GM18858 (cell line): Measurements from ENCODE around the gene TRIM24.
"Not testable (repeated sequence)": the region's sequence is repeated elsewhere in the genome, so short reads cannot be mapped to it uniquely, and the experiment has no call there.

ENCODE experiments used
- ATAC-seq: cut with Tn5 transposase; IDR thresholded peaks from one replicate; pipeline ENCODE4 v1.9.1; 2021; ENCODE audit not compliant: unreplicated experiment

The TRIM24 gene

DNA sequence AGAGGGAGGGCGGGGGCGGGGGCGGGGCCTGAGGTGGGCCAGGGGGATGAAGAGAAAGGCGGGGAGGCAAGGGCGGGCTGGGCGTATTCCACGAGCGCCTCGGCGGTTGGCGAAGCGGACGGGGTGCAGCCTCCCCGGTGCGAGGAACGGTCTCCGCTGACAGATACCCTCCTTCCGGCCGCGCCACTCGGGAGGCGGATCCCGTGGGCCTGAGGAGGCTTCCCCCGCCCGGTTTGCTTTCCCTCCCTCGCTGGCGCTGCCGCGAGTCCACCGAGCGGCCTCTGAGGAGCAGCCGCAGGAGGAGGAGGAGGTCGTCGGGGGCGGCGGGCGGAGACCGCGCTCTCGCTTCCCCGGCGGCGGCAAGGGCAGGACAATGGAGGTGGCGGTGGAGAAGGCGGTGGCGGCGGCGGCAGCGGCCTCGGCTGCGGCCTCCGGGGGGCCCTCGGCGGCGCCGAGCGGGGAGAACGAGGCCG lies at the start of gene TRIM24:
TSS of gene TRIM24 (plus strand) at position 84 of the 473 bp plus-strand sequence. CDS start at position 374, 290 bp downstream.
- peak; percentile 45 for ATAC-seq

DNA sequence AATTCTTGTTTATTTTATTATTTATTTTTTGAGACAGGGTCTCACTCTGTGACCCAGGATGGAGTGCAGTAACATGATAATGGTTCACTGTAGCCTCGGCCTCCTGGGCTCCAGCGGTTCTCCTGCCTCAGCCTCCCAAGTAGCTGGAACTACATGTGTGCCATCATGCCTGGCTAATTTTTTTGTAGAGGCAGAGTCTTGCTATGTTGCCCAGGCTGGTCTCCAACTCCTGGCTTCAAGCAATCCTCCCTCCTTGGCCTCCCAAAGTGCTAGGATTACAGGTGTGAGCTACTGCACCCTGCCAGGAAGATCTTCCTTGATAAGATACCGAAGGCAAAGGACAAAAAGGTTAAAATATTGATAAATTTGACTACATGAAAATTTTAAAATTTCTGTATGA lies 48.0 kb upstream of the TRIM24 start:
- ATAC-seq: not testable (repeated sequence)

DNA sequence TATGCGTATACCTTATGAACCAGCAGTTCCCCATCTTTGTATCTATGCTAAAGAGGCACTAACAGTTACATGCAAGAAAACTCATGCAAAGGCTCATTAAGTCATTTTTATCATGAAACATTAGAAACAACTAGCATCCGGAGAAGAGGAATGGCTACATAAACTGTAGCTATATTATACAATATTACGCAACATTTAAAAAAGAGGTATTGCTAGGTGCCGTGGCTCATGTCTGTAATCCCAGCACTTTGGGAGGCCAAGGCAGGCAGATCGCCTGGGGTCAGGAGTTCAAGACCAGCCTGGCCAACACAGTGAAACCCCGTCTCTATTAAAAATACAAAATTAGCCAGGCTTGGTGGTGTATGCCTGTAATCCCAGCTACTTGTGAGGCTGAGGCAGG lies 47.1 kb upstream of the TRIM24 start:
- not testable (repeated sequence) for ATAC-seq

DNA sequence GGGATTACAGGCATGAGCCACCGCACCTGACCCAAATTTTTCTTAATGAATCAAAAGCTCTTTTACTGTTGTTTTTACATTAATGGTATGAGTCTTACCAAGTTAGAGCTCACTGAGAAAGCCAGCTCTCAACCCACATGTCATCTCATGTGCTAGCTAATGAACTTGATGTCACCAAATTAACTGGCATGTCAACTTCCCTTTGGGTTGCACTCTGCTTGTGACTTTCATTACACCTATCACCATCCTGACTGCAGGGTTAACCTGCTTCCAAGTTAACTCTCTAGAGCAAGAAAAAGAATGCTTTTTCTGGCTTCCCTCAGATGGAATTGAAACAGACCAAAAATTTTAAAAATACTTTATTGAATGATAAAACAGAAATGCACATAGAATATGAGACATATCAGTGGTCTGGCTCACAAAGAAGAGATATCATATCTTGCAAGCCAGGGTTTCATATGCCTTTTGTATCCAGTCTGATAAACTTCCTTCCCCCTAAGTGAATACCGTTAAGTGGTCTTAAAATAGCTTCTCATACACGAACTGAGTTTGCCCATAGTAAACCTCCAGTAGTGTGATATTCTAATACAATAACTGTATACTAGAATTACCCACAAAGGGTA lies 42.9 kb upstream of the TRIM24 start:
- ATAC-seq: no peak

DNA sequence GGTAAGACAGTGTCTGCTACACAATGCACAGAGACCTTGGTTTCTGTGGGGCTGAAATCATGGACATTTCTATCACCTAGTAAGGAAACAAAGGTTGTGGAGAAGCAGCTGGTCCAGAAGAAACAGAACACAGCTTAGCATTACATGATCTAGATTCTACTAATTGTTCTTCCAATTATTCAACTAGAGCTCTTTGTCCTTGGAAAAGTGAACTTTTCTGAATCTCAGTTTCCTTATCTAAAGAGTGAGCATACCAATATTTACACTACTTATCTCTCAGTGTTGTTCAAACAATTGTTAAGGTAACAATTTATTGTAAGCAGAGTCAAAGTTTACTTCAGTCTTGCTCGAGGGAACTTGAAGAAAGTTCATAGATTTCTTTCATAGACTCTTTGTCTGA lies 42.3 kb upstream of the TRIM24 start:
- ATAC-seq: no peak

- ATAC-seq: not testable (repeated sequence)
These were observed 41.7 kb upstream of the TRIM24 start for GRCh38 chr7:138418403-138418802.

GRCh38 chr7:138425026-138425425 lies 35.0 kb upstream of the TRIM24 start:
- ATAC-seq: no peak

- no peak for ATAC-seq
These were observed 30.3 kb upstream of the TRIM24 start for GRCh38 chr7:138429577-138430250.

GRCh38 chr7:138431517-138431916 lies 28.5 kb upstream of the TRIM24 start:
- ATAC-seq: no peak

- ATAC-seq: no peak
These were observed 26.2 kb upstream of the TRIM24 start for GRCh38 chr7:138433583-138434443.

- no peak for ATAC-seq
These were observed 25.5 kb upstream of the TRIM24 start for GRCh38 chr7:138434597-138435019.

DNA sequence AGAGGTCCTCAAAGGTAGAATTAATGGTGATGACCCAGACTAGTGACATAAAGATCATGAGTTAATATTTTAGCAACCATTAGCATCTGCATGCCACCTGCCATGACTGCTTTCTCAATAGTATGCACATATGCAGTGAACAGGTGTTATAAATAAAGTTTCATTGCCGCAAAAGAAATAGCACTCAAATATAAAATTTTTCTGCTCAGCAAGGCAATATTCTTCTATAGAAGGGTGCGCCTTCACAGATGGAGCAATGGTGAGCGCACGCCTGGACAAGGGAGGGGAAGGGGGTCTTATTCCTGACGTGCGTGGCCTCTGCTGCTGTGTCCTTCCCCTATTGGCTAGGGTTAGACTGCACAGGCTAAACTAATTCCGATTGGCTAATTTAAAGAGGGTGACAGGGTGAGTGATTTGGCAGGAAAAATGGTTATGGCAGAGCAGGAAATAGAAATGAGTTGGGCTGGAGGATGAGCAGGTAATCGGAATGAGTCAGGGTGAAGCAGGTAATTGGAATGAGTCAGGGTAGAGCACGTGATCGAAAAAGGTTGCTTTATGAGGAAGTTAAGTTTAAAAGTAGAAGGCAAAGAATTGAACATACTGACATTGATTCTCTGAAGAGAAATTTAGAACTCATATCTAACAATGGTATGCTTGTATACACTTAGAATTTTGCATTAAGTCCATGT lies 24.7 kb upstream of the TRIM24 start:
- ATAC-seq: no peak

DNA sequence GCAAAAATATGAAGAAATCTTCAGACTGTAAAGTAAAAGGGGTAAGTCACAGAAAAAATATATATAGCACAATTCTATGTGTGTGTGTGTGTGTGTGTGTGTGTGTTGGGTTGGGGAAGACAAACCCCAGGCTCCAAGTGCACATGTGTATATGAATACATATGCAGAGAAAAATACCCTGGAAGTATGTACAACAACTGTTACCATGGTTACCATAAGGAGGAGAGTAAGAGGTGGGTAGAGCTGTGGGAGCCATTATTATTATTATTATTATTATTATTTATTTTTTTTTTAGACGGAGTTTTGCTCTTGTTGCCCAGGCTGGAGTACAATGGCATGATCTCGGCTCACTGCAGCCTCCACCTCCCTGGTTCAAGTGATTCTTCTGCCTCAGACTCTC lies 23.7 kb upstream of the TRIM24 start:
- no peak for ATAC-seq

- ATAC-seq: no peak
These were observed 19.6 kb upstream of the TRIM24 start for GRCh38 chr7:138440460-138440859.

GRCh38 chr7:138442822-138443221 lies 17.2 kb upstream of the TRIM24 start:
- no peak for ATAC-seq

DNA sequence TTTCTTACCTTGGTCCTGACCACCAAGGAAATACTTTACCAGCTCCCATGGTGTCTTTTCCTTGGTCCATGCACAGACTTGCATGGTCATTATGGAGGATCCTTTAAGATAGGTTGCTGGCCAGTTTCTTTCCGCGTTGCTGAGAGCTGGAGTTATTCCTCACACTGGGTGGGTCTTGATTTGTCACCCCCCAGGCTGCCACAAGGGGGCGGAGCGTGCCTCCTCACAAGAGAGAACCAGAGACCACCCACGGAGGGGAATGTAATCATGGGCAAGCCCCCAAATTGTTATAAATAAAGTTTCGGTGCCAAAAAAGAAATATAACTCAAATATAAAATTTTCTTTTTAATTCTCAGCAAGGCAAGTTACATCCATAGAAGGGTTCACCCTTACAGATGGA lies 10.5 kb upstream of the TRIM24 start:
- no peak for ATAC-seq

DNA sequence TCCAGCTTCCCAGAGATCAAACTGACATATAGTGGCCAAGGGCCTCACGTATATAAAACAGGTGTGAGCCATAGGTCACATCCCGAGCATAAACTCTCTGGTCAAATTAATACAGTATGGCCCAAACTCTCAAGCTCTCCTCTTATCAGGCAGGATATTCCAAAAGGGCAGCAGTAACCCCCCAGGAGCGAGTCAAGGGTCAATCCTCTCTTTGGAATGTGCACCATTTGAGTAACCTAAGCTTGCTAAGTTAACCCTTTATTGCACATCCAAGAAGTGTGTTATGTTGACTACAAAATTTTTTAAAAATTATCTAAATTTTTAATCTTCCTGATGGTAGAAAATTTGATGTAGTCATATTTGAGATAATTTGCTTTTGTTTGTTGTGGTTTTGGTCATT lies 4.5 kb upstream of the TRIM24 start:
- no peak for ATAC-seq

GRCh38 chr7:138456220-138456619 lies 3.8 kb upstream of the TRIM24 start:
- no peak for ATAC-seq

DNA sequence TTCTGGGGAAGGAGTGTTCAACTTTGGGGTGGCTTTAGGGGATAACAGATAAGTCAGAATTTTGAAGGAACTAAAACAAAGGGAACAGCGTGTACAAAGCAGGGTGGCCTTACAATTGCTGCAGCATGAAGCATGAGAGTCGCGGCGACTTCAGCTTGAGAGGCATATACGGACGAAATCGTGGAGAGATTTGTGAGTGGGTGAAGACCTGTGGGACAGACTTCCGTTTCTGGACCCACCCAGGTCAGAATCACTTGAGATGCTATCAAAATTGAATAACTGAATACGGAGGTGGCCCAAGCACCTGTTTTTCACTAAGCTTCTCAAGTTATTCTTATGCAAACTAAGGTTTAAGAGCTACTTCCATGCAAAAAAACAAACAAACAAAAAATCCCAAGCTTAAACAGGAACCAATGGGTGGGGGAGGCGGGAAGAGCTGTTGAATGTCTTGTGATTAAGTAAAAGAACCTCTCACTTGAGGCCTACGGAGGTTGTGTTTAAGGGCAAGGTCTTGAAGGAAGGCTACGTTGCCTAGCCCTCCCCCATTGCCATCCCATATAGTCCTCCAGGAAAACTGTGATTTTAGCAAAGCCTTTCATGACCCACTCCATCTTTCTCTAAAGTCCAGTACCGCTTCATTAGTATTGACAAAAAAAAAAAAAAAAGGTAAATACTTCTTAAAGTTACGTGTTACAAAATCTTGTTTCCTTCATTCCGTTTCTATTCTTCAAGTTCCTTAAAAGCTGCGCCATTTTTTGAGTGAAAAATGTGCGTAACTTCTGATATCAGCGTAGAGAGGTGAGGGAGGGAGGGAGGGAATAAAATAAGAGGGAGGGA lies 1.3 kb upstream of the TRIM24 start:
- no peak for ATAC-seq
